Measurements from ENCODE around the gene UBE2J2. TPM values are rescaled to one million over a fixed set of nuclear protein-coding genes. Genes with fewer than 3 reads are reported as not detected.

The UBE2J2 gene
- total RNA-seq, 4 donors from 2014 or later = 9.5 to 66.1 (median 49.8) TPM

DNA sequence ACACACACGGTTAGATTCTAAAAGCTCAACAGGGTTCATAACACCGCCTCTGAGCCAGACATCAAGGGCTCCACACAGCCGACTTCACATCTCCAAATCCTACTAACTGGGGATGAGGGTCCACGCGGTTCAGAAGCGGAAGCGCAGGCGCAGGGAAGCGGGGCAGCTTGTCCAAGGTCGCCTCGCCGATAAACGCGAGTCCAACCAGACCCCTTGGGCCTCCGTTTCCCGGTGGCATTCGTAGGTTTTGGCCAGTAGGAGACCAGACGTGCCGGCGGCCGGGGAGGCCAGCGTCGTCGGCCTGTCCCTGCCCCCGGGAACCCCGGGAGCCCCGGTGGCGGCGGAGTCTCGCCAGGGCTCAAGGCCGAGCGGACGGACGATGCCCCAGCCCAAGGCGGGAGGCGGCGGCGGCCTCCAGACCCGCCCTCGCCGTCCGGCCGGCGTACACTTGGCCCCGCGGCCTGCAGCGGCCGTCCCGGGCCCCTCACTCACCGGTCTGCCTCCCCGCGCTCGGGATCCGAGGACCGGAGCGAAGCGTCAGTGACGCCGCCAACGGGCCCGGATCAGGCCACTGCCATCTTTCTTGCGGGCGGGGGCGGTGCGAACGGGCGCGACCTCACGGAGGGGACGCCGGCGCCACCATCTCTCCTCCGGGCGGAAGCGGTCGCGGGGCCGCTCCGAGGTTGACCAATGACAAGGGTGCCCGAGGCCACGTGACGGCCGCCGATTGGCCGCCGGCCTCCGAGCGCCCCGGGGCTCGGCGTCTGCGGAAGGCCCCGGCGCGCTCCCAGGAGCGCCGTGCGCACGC is 42.0 kb downstream of the UBE2J2 start, which contains the start of gene SDF4:
SDF4 (minus strand) TSS at position 602 of the 808 bp plus-strand sequence. CDS start 3,229 bp downstream, outside the sequence.
- Histone ChIP-seq H3K27ac (peak within 1 kb of the TSS; percentile 70 to 93), H3K9me3 (no peaks in the 10 kb centered on the region), H3K4me3 (peak within 1 kb of the TSS; percentile 67 to 98), H3K27me3 (no peaks in the 10 kb centered on the region), H3K4me1 (peaks cover 0 to 27% of the 10 kb centered on the region in 2 donors), H3K36me3 (no peaks in the 10 kb centered on the region)
- intact Hi-C loops (cut with DNase I; ENCODE audit: low total_unique reads) = loop anchor here (10.0 kb wide), 1 partner anchor 257 kb away; no protein-coding TSS in a partner anchor
- peak in 1 of 2 donors; percentile 51 for TF ChIP-seq POLR2A (IDR thresholded peaks at IDR 0.05)
- TF ChIP-seq, protein P1, sequence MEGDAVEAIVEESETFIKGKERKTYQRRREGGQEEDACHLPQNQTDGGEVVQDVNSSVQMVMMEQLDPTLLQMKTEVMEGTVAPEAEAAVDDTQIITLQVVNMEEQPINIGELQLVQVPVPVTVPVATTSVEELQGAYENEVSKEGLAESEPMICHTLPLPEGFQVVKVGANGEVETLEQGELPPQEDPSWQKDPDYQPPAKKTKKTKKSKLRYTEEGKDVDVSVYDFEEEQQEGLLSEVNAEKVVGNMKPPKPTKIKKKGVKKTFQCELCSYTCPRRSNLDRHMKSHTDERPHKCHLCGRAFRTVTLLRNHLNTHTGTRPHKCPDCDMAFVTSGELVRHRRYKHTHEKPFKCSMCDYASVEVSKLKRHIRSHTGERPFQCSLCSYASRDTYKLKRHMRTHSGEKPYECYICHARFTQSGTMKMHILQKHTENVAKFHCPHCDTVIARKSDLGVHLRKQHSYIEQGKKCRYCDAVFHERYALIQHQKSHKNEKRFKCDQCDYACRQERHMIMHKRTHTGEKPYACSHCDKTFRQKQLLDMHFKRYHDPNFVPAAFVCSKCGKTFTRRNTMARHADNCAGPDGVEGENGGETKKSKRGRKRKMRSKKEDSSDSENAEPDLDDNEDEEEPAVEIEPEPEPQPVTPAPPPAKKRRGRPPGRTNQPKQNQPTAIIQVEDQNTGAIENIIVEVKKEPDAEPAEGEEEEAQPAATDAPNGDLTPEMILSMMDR (IDR thresholded peaks at IDR 0.05) = peak in 1 of 4 experiments; percentile 2
- peak; percentile 94 to 97 for DNase-seq

DNA sequence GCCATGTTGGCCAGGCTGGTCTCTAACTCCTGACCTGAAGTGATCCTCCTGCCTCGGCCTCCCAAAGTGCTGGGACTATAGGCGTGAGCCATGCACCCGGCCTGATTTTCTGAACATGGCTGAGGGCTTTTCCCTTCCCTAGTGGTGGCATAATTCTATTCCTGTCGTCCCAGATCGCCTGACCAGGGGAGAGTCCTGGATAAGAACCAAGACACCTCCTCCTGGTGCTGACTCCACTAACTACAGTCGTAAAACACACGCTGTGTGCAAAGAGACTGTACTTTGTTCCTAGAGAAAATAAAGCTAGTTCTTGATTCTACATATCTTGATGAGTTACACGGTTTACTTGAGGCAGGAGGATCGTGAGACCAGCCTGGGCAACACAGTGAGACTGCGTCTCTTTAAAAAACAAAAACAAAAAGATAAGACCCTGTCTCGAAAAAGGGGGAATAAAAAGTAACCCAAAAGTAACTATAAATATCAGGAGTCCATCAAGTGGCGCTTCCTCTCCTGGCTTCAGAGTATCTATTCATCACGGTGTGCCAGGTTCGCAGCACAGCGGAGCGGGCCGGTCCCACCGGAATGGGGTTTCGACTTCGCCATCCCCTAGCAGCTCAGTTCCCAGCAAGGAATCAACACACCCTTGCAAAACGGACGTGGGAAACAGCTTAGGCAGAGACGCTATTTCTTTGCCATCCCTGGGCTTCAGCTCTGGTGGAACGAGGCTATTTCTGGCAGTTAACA is 42.8 kb downstream of the UBE2J2 start:
- no peak for DNase-seq
- Histone ChIP-seq H3K27me3 (no peaks in the 10 kb centered on the region), H3K36me3 (no peaks in the 10 kb centered on the region), H3K9me3 (no peaks in the 10 kb centered on the region), H3K4me3 (peak overlapping the region; percentile 67 to 98), H3K4me1 (peaks cover 0 to 27% of the 10 kb centered on the region in 2 donors), H3K27ac (peak overlapping the region; percentile 70 to 93)
- TF ChIP-seq POLR2A (IDR thresholded peaks at IDR 0.05) = no peak
- TF ChIP-seq, protein P1 (IDR thresholded peaks at IDR 0.05) = no peak
- intact Hi-C loops (cut with DNase I; ENCODE audit: low total_unique reads) = loop anchor here (10.0 kb wide), 1 partner anchor 256 kb away; no protein-coding TSS in a partner anchor

DNA sequence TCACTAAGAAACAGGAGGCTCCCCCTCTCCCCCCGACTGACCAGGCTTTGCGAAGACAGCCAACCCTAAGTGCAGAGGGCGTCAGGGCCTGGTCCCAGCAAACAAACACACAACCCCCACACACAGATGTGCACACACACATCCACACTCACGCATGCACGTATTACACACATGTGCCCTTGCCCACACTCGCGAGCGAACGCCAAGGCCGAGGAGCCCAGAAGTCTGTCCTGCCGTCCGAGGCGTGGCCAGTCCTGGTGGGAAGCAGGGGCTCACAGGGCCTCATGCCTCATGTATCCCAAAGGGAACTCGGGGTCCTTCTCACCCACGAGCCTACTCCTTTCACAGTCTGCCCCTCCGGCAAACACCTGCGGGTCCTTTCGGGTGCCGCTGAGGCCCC is 43.9 kb downstream of the UBE2J2 start:
- intact Hi-C loops (cut with DNase I; ENCODE audit: low total_unique reads) = loop anchor here (10.0 kb wide), 1 partner anchor 255 kb away; no protein-coding TSS in a partner anchor
- Histone ChIP-seq H3K36me3 (no peaks in the 10 kb centered on the region), H3K9me3 (no peaks in the 10 kb centered on the region), H3K27me3 (no peaks in the 10 kb centered on the region), H3K4me1 (peaks cover 0 to 27% of the 10 kb centered on the region in 2 donors), H3K4me3 (no peak overlapping the region), H3K27ac (no peak overlapping the region)
- no peak for DNase-seq
- no peak for TF ChIP-seq POLR2A (IDR thresholded peaks at IDR 0.05)
- TF ChIP-seq, protein P1 (IDR thresholded peaks at IDR 0.05) = no peak

DNA sequence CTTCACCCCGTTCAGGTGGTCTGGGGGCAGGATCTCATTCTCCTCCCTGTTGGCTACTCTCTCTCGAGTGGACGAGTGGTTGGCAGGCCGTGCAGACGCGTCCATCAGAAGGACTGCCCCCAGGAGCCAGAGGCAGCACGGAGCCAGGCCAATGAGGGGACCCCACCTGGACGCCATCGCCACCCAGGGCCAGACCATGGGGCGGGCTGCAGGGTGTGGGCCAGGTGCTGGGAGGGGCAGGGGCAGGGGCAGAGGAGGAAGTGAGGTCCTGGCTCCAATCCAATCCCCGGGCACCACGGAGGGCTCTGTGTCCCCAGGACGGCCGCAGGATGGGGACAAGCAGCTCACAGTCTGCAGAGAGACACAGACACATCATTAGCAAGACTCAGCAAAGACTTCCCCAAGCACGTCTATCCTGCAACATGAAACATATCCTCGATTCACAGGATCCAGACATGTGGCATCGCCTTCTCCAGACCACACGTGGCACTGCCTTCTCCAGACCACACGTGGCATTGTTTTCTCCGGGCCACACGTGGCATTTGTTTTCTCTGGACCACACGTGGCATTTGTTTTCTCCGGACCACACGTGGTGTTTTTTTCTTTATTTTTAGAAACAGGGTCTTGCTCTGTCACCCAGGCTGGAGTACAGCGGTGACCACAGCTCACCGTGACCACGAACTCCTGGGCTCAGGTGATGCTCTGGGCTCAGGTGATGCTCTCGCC is 44.9 kb downstream of the UBE2J2 start:
- Histone ChIP-seq H3K27me3 (no peaks in the 10 kb centered on the region), H3K36me3 (no peaks in the 10 kb centered on the region), H3K27ac (no peak overlapping the region), H3K9me3 (no peaks in the 10 kb centered on the region), H3K4me3 (no peak overlapping the region), H3K4me1 (peaks cover 0 to 27% of the 10 kb centered on the region in 2 donors)
- intact Hi-C loops (cut with DNase I; ENCODE audit: low total_unique reads) = no loop called here
- TF ChIP-seq, protein P1 (IDR thresholded peaks at IDR 0.05) = no peak
- TF ChIP-seq POLR2A (IDR thresholded peaks at IDR 0.05) = no peak
- no peak for DNase-seq
